Mesothelial cell of epicardium (in vitro differentiated cells): ENCODE data around the gene ZNF135. TPM values are rescaled to one million over a fixed set of nuclear protein-coding genes. Genes with fewer than 3 reads are reported as not detected.

Experiments
- DNase-seq, 2 experiments: peaks; one replicate each; pipeline ENCODE4 v3.0.0; 2021; ENCODE audit warnings: low spot score in 2 of 2; ENCODE audit not compliant: unreplicated experiment in 2 of 2
- H3K27ac Mint-ChIP-seq: 2 replicates; pipeline ENCODE4 v1.8.0; 2021; ENCODE audit warnings: mixed read lengths
- H3K27me3 Mint-ChIP-seq: 2 replicates; pipeline ENCODE4 v1.8.0; 2021; ENCODE audit warnings: low read depth, mixed read lengths
- H3K36me3 Mint-ChIP-seq: 2 replicates; pipeline ENCODE4 v1.8.0; 2021; ENCODE audit warnings: mixed read lengths
- H3K4me1 Mint-ChIP-seq: 2 replicates; pipeline ENCODE4 v1.8.0; 2021; ENCODE audit warnings: mixed read lengths
- H3K4me3 Mint-ChIP-seq: 2 replicates; pipeline ENCODE4 v1.8.0; 2021; ENCODE audit warnings: mild to moderate bottlenecking, moderate library complexity, mixed read lengths
- H3K9me3 Mint-ChIP-seq: 2 replicates; pipeline ENCODE4 v1.8.0; 2021; ENCODE audit warnings: mixed read lengths
- CTCF ChIP-seq: fragments of 200-600 bp; sonication (generic); IDR thresholded peaks from one replicate; pipeline ENCODE4 v1.5.0; 2021; ENCODE audit warnings: antibody characterized with exemption; ENCODE audit not compliant: unreplicated experiment
- total RNA-seq: library from RNA; stranded (reverse); gene quantifications from 3 replicates; pipeline ENCODE4 v1.2.1, GENCODE V29; 2021

ZNF135 gene
- total RNA-seq, 1 donor from 2014 or later = 12.5 TPM

GRCh38 chr19:58047672-58048071 is 11.4 kb upstream of the ZNF135 start:
- no peak for TF ChIP-seq CTCF
- H3K9me3 Mint-ChIP-seq = peaks cover 49% of the 10 kb centered on the region
- H3K36me3 Mint-ChIP-seq = peaks cover 3% of the 10 kb centered on the region
- H3K27ac Mint-ChIP-seq = no peak overlapping the region
- H3K4me3 Mint-ChIP-seq = no peak overlapping the region
- no peaks in the 10 kb centered on the region for H3K4me1 Mint-ChIP-seq
- no peaks in the 10 kb centered on the region for H3K27me3 Mint-ChIP-seq
- no peak for DNase-seq

- no peak for DNase-seq
- peaks cover 44% of the 10 kb centered on the region for H3K9me3 Mint-ChIP-seq
- TF ChIP-seq CTCF = no peak
- peaks cover 11% of the 10 kb centered on the region for H3K36me3 Mint-ChIP-seq
- no peak overlapping the region for H3K27ac Mint-ChIP-seq
- no peaks in the 10 kb centered on the region for H3K4me1 Mint-ChIP-seq
- no peaks in the 10 kb centered on the region for H3K27me3 Mint-ChIP-seq
- H3K4me3 Mint-ChIP-seq = no peak overlapping the region
Observed at GRCh38 chr19:58052256-58052655, 6.8 kb upstream of the ZNF135 start.

- DNase-seq = no peak
- Mint-ChIP-seq H3K4me1 (no peaks in the 10 kb centered on the region), H3K9me3 (peaks cover 46% of the 10 kb centered on the region), H3K27me3 (no peaks in the 10 kb centered on the region), H3K27ac (no peak overlapping the region), H3K4me3 (no peak overlapping the region), H3K36me3 (peaks cover 15% of the 10 kb centered on the region)
- no peak for TF ChIP-seq CTCF
Observed at GRCh38 chr19:58053480-58054156, 5.5 kb upstream of the ZNF135 start.

- TF ChIP-seq CTCF = no peak
- H3K4me1 Mint-ChIP-seq = peaks cover 3% of the 10 kb centered on the region
- no peak for DNase-seq
- H3K9me3 Mint-ChIP-seq = peaks cover 38% of the 10 kb centered on the region
- H3K4me3 Mint-ChIP-seq = no peak overlapping the region
- H3K27ac Mint-ChIP-seq = no peak overlapping the region
- no peaks in the 10 kb centered on the region for H3K27me3 Mint-ChIP-seq
- H3K36me3 Mint-ChIP-seq = peaks cover 18% of the 10 kb centered on the region
Observed at GRCh38 chr19:58054901-58055874, 3.9 kb upstream of the ZNF135 start.

GRCh38 chr19:58056261-58056660 is 2.8 kb upstream of the ZNF135 start:
- DNase-seq = no peak
- Mint-ChIP-seq H3K27ac (no peak overlapping the region), H3K27me3 (no peaks in the 10 kb centered on the region), H3K36me3 (peaks cover 19% of the 10 kb centered on the region), H3K4me3 (no peak overlapping the region), H3K9me3 (peaks cover 35% of the 10 kb centered on the region), H3K4me1 (peaks cover 3% of the 10 kb centered on the region)
- TF ChIP-seq CTCF = no peak
